ENCODE results near the gene HLF. TPM values are rescaled to one million over a fixed set of nuclear protein-coding genes. Genes with fewer than 3 reads are reported as not detected.

The HLF gene
- total and polyA plus RNA-seq, 2 of the 4 experiments (the other 2 are of a cell fraction): 0.18 TPM; not detected in 1

- no peaks in the 10 kb centered on the region for H3K79me1 ChIP-seq (ENCODE audit: low read depth in 1 of 2, low read length in 2 of 2)
- no peak overlapping the region for H3K18ac ChIP-seq (ENCODE audit: low read depth, low read length)
- no peak overlapping the region for H2BK120ac ChIP-seq (ENCODE audit: low read depth, low read length)
- H3K9me1 ChIP-seq (ENCODE audit: insufficient read depth, low read length): no peaks in the 10 kb centered on the region
- no peak overlapping the region for H4K91ac ChIP-seq (ENCODE audit: insufficient read depth, low read depth, low read length)
- H3K9ac ChIP-seq (ENCODE audit: low read depth, low read length): no peak overlapping the region
- BruUV-seq (replicated peaks): no TSS peak
- no peaks in the 10 kb centered on the region for H4K20me1 ChIP-seq (ENCODE audit: insufficient read depth, low read length)
- ChIA-PET POLR2A (ENCODE audit: unreplicated experiment) (no interaction called here), CTCF (no interaction called here)
- ATAC-seq (ENCODE audit: low read depth) (no peak), DNase-seq (no peak)
- TF ChIP-seq CEBPB (IDR thresholded peaks at IDR 0.05; ENCODE audit: low read depth, low read length): no peak
- TF ChIP-seq RCOR1 (IDR thresholded peaks at IDR 0.05; ENCODE audit: insufficient replicate concordance, low read length): no peak
- TF ChIP-seq FOS (IDR thresholded peaks at IDR 0.05; ENCODE audit: low read depth, low read length): no peak
- TF ChIP-seq MAZ (IDR thresholded peaks at IDR 0.05; ENCODE audit: borderline replicate concordance, low read depth, low read length): no peak
- TF ChIP-seq NFE2L2 (IDR thresholded peaks at IDR 0.05; ENCODE audit: low read depth, low read length): no peak
- TF ChIP-seq ELK1 (IDR thresholded peaks at IDR 0.05; ENCODE audit: borderline replicate concordance, low read depth, low read length): no peak
- no peak for TF ChIP-seq SMC3 (IDR thresholded peaks at IDR 0.05; ENCODE audit: low read depth, low read length)
- TF ChIP-seq RFX5 (IDR thresholded peaks at IDR 0.05; ENCODE audit: low read depth, low read length): no peak
- no peak for TF ChIP-seq BHLHE40 (IDR thresholded peaks at IDR 0.05; ENCODE audit: low read depth, low read length)
- no peak for TF ChIP-seq CHD1 (IDR thresholded peaks at IDR 0.05; ENCODE audit: low read depth, low read length)
- TF ChIP-seq MAFK (IDR thresholded peaks at IDR 0.05; ENCODE audit: low read depth, low read length): no peak
- dilution Hi-C loops (cut with HindIII; ENCODE audit: low sequenced_read_pairs, unreplicated experiment) (no loop called here), in situ Hi-C loops (cut with MboI; ENCODE audit: low sequenced_read_pairs) (no loop called here), intact Hi-C loops (cut with micrococcal nuclease) (no loop called here)
- H2BK5ac ChIP-seq (ENCODE audit: low read depth, low read length, poor library complexity, severe bottlenecking): no peak overlapping the region
- H4K8ac ChIP-seq (ENCODE audit: low read depth in 2 of 2, low read length in 2 of 2): no peak overlapping the region
- no peak overlapping the region for H2AK5ac ChIP-seq (ENCODE audit: low read depth, low read length)
- no peak overlapping the region for H2BK20ac ChIP-seq (ENCODE audit: low read depth, low read length)
- H3K27ac ChIP-seq (ENCODE audit: insufficient read depth, low read length): no peak overlapping the region
- H3K4me2 ChIP-seq (ENCODE audit: low read depth, low read length): no peak overlapping the region
- no peak overlapping the region for H4K5ac ChIP-seq (ENCODE audit: low read depth, low read length)
- no peak overlapping the region for H3K14ac ChIP-seq (replicated peaks; ENCODE audit: low read depth, low read length)
- no peak overlapping the region for H2BK15ac ChIP-seq (ENCODE audit: low read depth, low read length)
- H3K4me1 ChIP-seq (ENCODE audit: control insufficient read depth, insufficient read depth, low read length): peaks cover 3% of the 10 kb centered on the region; the same call in 1 of the 2 replicates
- no peak overlapping the region for H3K23ac ChIP-seq (ENCODE audit: low read depth, low read length)
- no peak overlapping the region for H3K56ac ChIP-seq (ENCODE audit: extremely low read depth, insufficient read depth, low read length)
- H2AFZ ChIP-seq (replicated peaks; ENCODE audit: low read length, poor library complexity): no peak overlapping the region
- no peak overlapping the region for H2AK9ac ChIP-seq (replicated peaks; ENCODE audit: low read depth, low read length, poor library complexity)
- no peaks in the 10 kb centered on the region for H3K36me3 ChIP-seq (ENCODE audit: control insufficient read depth, insufficient read depth, low read length)
- no peaks in the 10 kb centered on the region for H3K9me3 ChIP-seq (ENCODE audit: control insufficient read depth, insufficient read depth, low read length)
- no peak overlapping the region for H3K4ac ChIP-seq (ENCODE audit: low read depth, low read length)
- H3K27me3 ChIP-seq (ENCODE audit: control insufficient read depth, insufficient read depth, low read length): peaks cover 37% of the 10 kb centered on the region
- H3K4me3 ChIP-seq (ENCODE audit: insufficient read depth, low read depth, low read length): no peak overlapping the region
Measured at GRCh38 chr17:55269894-55270293, 5.1 kb downstream of the HLF start.

Measured in IMR-90 (cell line).